H1 (cell line): ENCODE measurements around the gene BPHL. TPM values are rescaled to one million over a fixed set of nuclear protein-coding genes. Genes with fewer than 3 reads are reported as not detected.

Source experiments
- CTCF ChIA-PET: fragments of 300-600 bp; sonication (Branson Sonifier 250); formaldehyde crosslinking; loops from one replicate; lab custom pipeline; 2021; ENCODE audit not compliant: partially characterized antibody; lab: Charles Lee
- POLR2A ChIA-PET: fragments of 300-600 bp; sonication (Branson Sonifier 250); formaldehyde crosslinking; loops from one replicate; lab custom pipeline; 2021; ENCODE audit warnings: inconsistent platforms; ENCODE audit not compliant: partially characterized antibody; lab: Charles Lee
- DNase-seq, 2 experiments: peaks; one replicate each; pipeline versions ENCODE4 v3.0.0 to v3.0.0-alpha.2; 2010 to 2022; ENCODE audit warnings: low spot score in 2 of 2, low read depth in 1 of 2, mixed read lengths in 1 of 2
- FAIRE-seq: peaks from 2 replicates; lab custom pipeline; 2011; peaks lifted over from hg19 to GRCh38; lab: Jason Lieb, UNC
- H2AFZ ChIP-seq: 2 replicates; pipeline ENCODE4 v1.8.1; 2012; ENCODE audit warnings: low read length, inconsistent platforms
- H2AK5ac ChIP-seq: 2 replicates; pipeline ENCODE4 v1.6.1; 2013; ENCODE audit warnings: low read depth, low read length
- H2BK120ac ChIP-seq: replicated peaks from 2 replicates; pipeline ENCODE3; 2013; ENCODE audit warnings: low read depth, low read length, inconsistent platforms
- H2BK12ac ChIP-seq: 2 replicates; pipeline ENCODE4 v1.6.1; 2013; ENCODE audit warnings: low read depth, low read length
- H2BK15ac ChIP-seq: 2 replicates; pipeline ENCODE4 v1.6.1; 2013; ENCODE audit warnings: low read length
- H2BK20ac ChIP-seq: 2 replicates; pipeline ENCODE4 v1.6.1; 2013; ENCODE audit warnings: low read length
- H2BK5ac ChIP-seq: 2 replicates; pipeline ENCODE4 v1.6.1; 2013; ENCODE audit warnings: low read depth, low read length
- H3K14ac ChIP-seq: 2 replicates; pipeline ENCODE4 v1.6.1; 2013; ENCODE audit warnings: inconsistent platforms; ENCODE audit not compliant: insufficient read length
- H3K18ac ChIP-seq: 2 replicates; pipeline ENCODE4 v1.6.1; 2013; ENCODE audit warnings: low read length; ENCODE audit errors: extremely low read depth
- H3K23ac ChIP-seq: 2 replicates; pipeline ENCODE4 v1.6.1; 2013; ENCODE audit warnings: inconsistent platforms; ENCODE audit not compliant: insufficient read length
- H3K23me2 ChIP-seq: 2 replicates; pipeline ENCODE4 v1.6.1; 2013; ENCODE audit warnings: low read depth, low read length
- H3K27ac ChIP-seq: 2 replicates; pipeline ENCODE4 v1.6.1; 2011; ENCODE audit warnings: low read depth, low read length, inconsistent platforms
- H3K27me3 ChIP-seq, 4 experiments: replicated peaks in 1 of 4; 1 replicate in 1 of 4; 2 replicates in 3 of 4; pipeline versions ENCODE4 v1.6.1 to v1.8.1; 2011 to 2013; ENCODE audit warnings: low read length in 3 of 4, mild to moderate bottlenecking in 3 of 4, inconsistent platforms in 2 of 4, mixed read lengths in 2 of 4, moderate library complexity in 1 of 4; ENCODE audit not compliant: control insufficient read depth in 3 of 4, insufficient read depth in 3 of 4; ENCODE audit errors: extremely low read depth in 1 of 4
- H3K36me3 ChIP-seq, 4 experiments: 2 replicates each; pipeline versions ENCODE4 v1.6.1 to v1.8.1; 2011 to 2013; ENCODE audit warnings: mild to moderate bottlenecking in 4 of 4, low read length in 3 of 4, moderate library complexity in 2 of 4, control low read depth in 1 of 4, inconsistent platforms in 1 of 4; ENCODE audit not compliant: insufficient read depth in 4 of 4, control insufficient read depth in 2 of 4
- H3K4ac ChIP-seq: replicated peaks from 2 replicates; pipeline ENCODE3; 2013; ENCODE audit warnings: low read length, low read depth, mixed read lengths, inconsistent platforms; ENCODE audit not compliant: insufficient read length
- H3K4me1 ChIP-seq, 4 experiments: replicated peaks in 1 of 4; 1 replicate in 1 of 4; 2 replicates in 3 of 4; pipeline versions ENCODE4 v1.6.1 to v1.8.1; 2011 to 2013; ENCODE audit warnings: low read length in 3 of 4, inconsistent platforms in 2 of 4, mixed read lengths in 1 of 4; ENCODE audit not compliant: insufficient read depth in 4 of 4, control insufficient read depth in 3 of 4
- H3K4me2 ChIP-seq, 2 experiments: 2 replicates each; pipeline versions ENCODE4 v1.6.1 to v1.8.1; 2011 to 2013; ENCODE audit warnings: low read depth in 2 of 2, low read length in 2 of 2, control low read depth in 1 of 2, inconsistent platforms in 1 of 2, mild to moderate bottlenecking in 1 of 2; ENCODE audit not compliant: insufficient read depth in 1 of 2
- H3K4me3 ChIP-seq, 4 experiments: fragments of 200-600, 300-600 bp in 1 of 4; sonication (generic), shearing (Covaris generic), sonication (Bioruptor Twin) in 1 of 4; 2 replicates each; pipeline versions ENCODE4 v1.5.1 to v1.8.1; 2011 to 2016; ENCODE audit warnings: low read length in 4 of 4, low read depth in 3 of 4, control low read depth in 2 of 4, inconsistent platforms in 2 of 4, mild to moderate bottlenecking in 2 of 4, mixed read lengths in 1 of 4, moderate library complexity in 1 of 4; ENCODE audit not compliant: insufficient read depth in 2 of 4; ENCODE audit errors: extremely low read depth in 1 of 4
- H3K56ac ChIP-seq: replicated peaks from 2 replicates; pipeline ENCODE3; 2013; ENCODE audit warnings: low read depth, mild to moderate bottlenecking, mixed read lengths, low read length, inconsistent platforms; ENCODE audit not compliant: insufficient read length
- H3K79me1 ChIP-seq: 2 replicates; pipeline ENCODE4 v1.6.1; 2013; ENCODE audit warnings: low read depth, low read length, control low read depth
- H3K79me2 ChIP-seq, 2 experiments: 2 replicates each; pipeline versions ENCODE4 v1.6.1 to v1.8.1; 2012 to 2013; ENCODE audit warnings: low read length in 2 of 2, mild to moderate bottlenecking in 2 of 2, inconsistent platforms in 1 of 2; ENCODE audit not compliant: insufficient read depth in 2 of 2, control insufficient read depth in 1 of 2
- H3K9ac ChIP-seq, 4 experiments: replicated peaks in 1 of 4; 1 replicate in 1 of 4; 2 replicates in 3 of 4; pipeline versions ENCODE4 v1.6.1 to v1.8.1; 2011 to 2013; ENCODE audit warnings: low read depth in 3 of 4, low read length in 3 of 4, control low read depth in 2 of 4, mild to moderate bottlenecking in 2 of 4, moderate library complexity in 2 of 4, inconsistent platforms in 1 of 4; ENCODE audit errors: extremely low read depth in 1 of 4
- H3K9me3 ChIP-seq, 2 experiments: 2 replicates each; pipeline versions ENCODE4 v1.6.1 to v1.8.1; 2012 to 2013; ENCODE audit warnings: mild to moderate bottlenecking in 2 of 2, moderate library complexity in 2 of 2, control low read depth in 1 of 2, inconsistent platforms in 1 of 2, low read depth in 1 of 2, low read length in 1 of 2, mixed read lengths in 1 of 2; ENCODE audit not compliant: insufficient read depth in 2 of 2
- H4K20me1 ChIP-seq, 2 experiments: replicated peaks in 1 of 2; 2 replicates each; pipeline versions ENCODE3 to v1.8.1; 2011 to 2013; ENCODE audit warnings: inconsistent platforms in 2 of 2, low read length in 2 of 2, mild to moderate bottlenecking in 1 of 2; ENCODE audit not compliant: insufficient read depth in 2 of 2, control insufficient read depth in 1 of 2
- H4K5ac ChIP-seq: 2 replicates; pipeline ENCODE4 v1.6.1; 2013; ENCODE audit warnings: low read length, low read depth, mixed read lengths, inconsistent platforms; ENCODE audit not compliant: insufficient read length
- H4K8ac ChIP-seq: 2 replicates; pipeline ENCODE4 v1.8.0; 2013; ENCODE audit warnings: mild to moderate bottlenecking, moderate library complexity, low read length, inconsistent platforms; ENCODE audit not compliant: insufficient read depth; ENCODE audit errors: extremely low read depth
- H4K91ac ChIP-seq: replicated peaks from 2 replicates; pipeline ENCODE3; 2013; ENCODE audit warnings: low read length, mixed read lengths, inconsistent platforms; ENCODE audit not compliant: insufficient read length
- CBX5 ChIP-seq: fragments of 300-800, 300-1000 bp; sonication (generic); IDR thresholded peaks from 2 replicates; pipeline ENCODE4 v1.7.1; 2016; ENCODE audit warnings: antibody characterized with exemption, low read length, low read depth
- KDM1A ChIP-seq: fragments of 200-600, 300-600 bp; sonication (generic); IDR thresholded peaks from 2 replicates; pipeline ENCODE4 v1.7.1; 2016; ENCODE audit warnings: mild to moderate bottlenecking, low read length, borderline replicate concordance
- WGBS, 2 experiments: shearing (Covaris generic) in 1 of 2; methylation state at CpG; one replicate each; pipeline versions ENCODE4 v1.1.6 to v1.1.7; 2013 to 2015; ENCODE audit warnings: low lambda C conversion rate in 2 of 2, mixed read lengths in 2 of 2, inconsistent platforms in 1 of 2, low coverage in 1 of 2, missing lambda C conversion rate in 1 of 2; ENCODE audit not compliant: insufficient replicate concordance in 2 of 2, insufficient coverage in 1 of 2, insufficient read length in 1 of 2; ENCODE audit errors: extremely low coverage in 1 of 2, missing lambda C conversion rate in 1 of 2; 5-methylcytosine and 5-hydroxymethylcytosine counted together
- polyA plus RNA-seq, 7 experiments: library from polyadenylated mRNA; depleted of rRNA in 3 of 7; stranded (reverse) in 5 of 7; unstranded in 2 of 7; fragments of >200 nt in 5 of 7; fragments of 200-250 nt in 2 of 7; gene quantifications; 1 replicate in 5 of 7; 2 replicates in 1 of 7; 4 replicates in 1 of 7; pipeline versions ENCODE4 v1.2.1 to v1.2.3, GENCODE V29; 2011 to 2013; ENCODE audit warnings: missing spikeins in 2 of 7, mixed read lengths in 2 of 7
- total RNA-seq: library from RNA; stranded (reverse); fragmentation: NEBNext Ultra II Directional; extraction: Animal tissue kit (Norgen Biotek cat#: 25700); gene quantifications from 2 replicates; pipeline ENCODE4 v1.2.1, GENCODE V29; 2021

BPHL gene
- total and polyA plus RNA-seq, 2 of the 8 experiments (the other 6 are each of a cell fraction or from before 2014, with no cell fraction given): 24.4 to 36.4 TPM

DNA sequence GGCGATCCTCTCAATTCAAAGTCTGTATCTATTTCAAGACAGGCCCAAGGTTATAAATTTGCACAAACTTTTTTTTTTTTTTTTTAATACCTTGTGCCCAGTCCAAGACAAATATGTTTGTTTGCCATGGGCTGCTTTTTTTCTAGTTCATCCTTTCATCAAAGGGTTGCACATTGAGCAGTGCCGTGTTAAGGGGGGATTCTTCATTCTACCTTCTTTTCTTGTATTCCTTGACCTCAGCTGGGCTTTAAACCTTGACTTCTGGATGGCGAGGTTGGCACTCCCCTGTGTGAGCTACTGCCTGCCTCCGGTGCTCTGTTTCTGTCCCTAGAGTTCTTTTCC lies 42.8 kb upstream of the BPHL start:
- FAIRE-seq: no peak
- peak overlapping the region; percentile 53 for H4K5ac ChIP-seq
- no peak overlapping the region for H2AFZ ChIP-seq

More for the DNA sequence above, 42.8 kb upstream of the BPHL start:
- Histone ChIP-seq H2BK20ac (0 out of 2 replicates have a peak overlapping the region, but pooled peaks have one; percentile 68), H2BK5ac (peak overlapping the region; percentile 99), H3K4me3 (peak overlapping the region in 1 of 4 experiments; percentile 33; a peak in 1 of 8 replicates), H3K23ac (no peak overlapping the region), H3K9ac (no peak overlapping the region; a peak in 1 of 7 replicates), H3K79me2 (peaks cover 3 to 45% of the 10 kb centered on the region in 2 experiments; a peak in 2 of 4 replicates), H4K8ac (no peak overlapping the region), H2BK12ac (peak overlapping the region; percentile 97; the same call in 1 of the 2 replicates), H3K27ac (peak overlapping the region; percentile 78; the same call in 1 of the 2 replicates), H3K18ac (peak overlapping the region; percentile 80), H3K14ac (no peak overlapping the region), H3K36me3 (peaks cover 0 to 35% (median 14%) of the 10 kb centered on the region in 4 experiments; a peak in 6 of 8 replicates), H3K56ac (peak overlapping the region; percentile 34), H2BK15ac (no peak overlapping the region), H3K23me2 (no peaks in the 10 kb centered on the region; the same call in 1 of the 2 replicates), H3K4me1 (peaks cover 5 to 28% (median 13%) of the 10 kb centered on the region in 4 experiments; a peak in 6 of 7 replicates), H2AK5ac (no peak overlapping the region; the same call in 1 of the 2 replicates), H3K9me3 (peaks cover 0 to 5% of the 10 kb centered on the region in 2 experiments; a peak in 2 of 4 replicates), H3K4me2 (peak overlapping the region; percentile 49 to 67; a peak in 3 of 4 replicates), H3K79me1 (peaks cover 5% of the 10 kb centered on the region; the same call in 1 of the 2 replicates)
- POLR2A ChIA-PET: interaction anchor here (0.8 to 2.2 kb wide), 20 partner anchors 9 to 1254 kb away, joined by 3 to 9 read pairs (median 4); no protein-coding TSS in a partner anchor
- DNase-seq: no peak
- 30% methylated on average over 4 of the region's 4 CpGs; no CpG with 5 or more reads in 1 of the 2 experiments for WGBS, 2 experiments
- CTCF ChIA-PET: interaction anchor here (0.7 to 2.7 kb wide), 12 partner anchors 10 to 867 kb away, joined by 3 to 11 read pairs (median 3); no protein-coding TSS in a partner anchor
- TF ChIP-seq KDM1A: no peak
- TF ChIP-seq CBX5: no peak
- TF ChIP-seq, all 59 proteins: peak for 0
- peak overlapping the region; percentile 75 for H4K91ac ChIP-seq
- H3K27me3 ChIP-seq: no peaks in the 10 kb centered on the region
- no peaks in the 10 kb centered on the region for H4K20me1 ChIP-seq
- H3K4ac ChIP-seq: peak overlapping the region; percentile 96
- H2BK120ac ChIP-seq: peak overlapping the region; percentile 94
